Heart left ventricle (tissue), 13 donors: ENCODE data around the gene RFX1.

Experiments used
- CTCF ChIP-seq, 12 donors: fragments of 200-600 bp; sonication (generic) in 4 of 12; IDR thresholded peaks; one replicate each; pipeline versions ENCODE4 v1.5.0 to v1.8.0; 2018 to 2022; ENCODE audit warnings: antibody characterized with exemption in 12 of 12, mild to moderate bottlenecking in 5 of 12
- POLR2A ChIP-seq, 2 donors: fragments of 450-650 bp; IDR thresholded peaks; one replicate each; pipeline ENCODE4 v1.6.1; 2017; ENCODE audit warnings: antibody characterized with exemption in 2 of 2, mild to moderate bottlenecking in 2 of 2, moderate library complexity in 2 of 2
- donor health status: ischemic (EF 13 %, LVEDD 7.1; RV severe dilation, severe dysfunction).
- donor health status: DM: no; HTN: yes; CAD: no.
- donor health status: DM: no; HTN: no; CAD: no.
- donor health status: ischemic (EF 25% LVEDD 6.9; RV normal size, moderate dysfunction).
- donor health status: ischemic (EF 25% LVEDD 5.7; RV mildly dilated, moderate dysfunction).
- donor health status: ischemic (EF 35%, LVEDD 5.7; RV mildly dilated, moderate dysfunction).
- donor health status: nonischemic (EF 11% LVEDD 7.7; RV severe dilation, severe dysfunction).
- donor health status: DM: yes; HTN: yes; CAD: no.
- donor health status: PGD.
- donor health status: ischemic (EF 29% LVEDD 5.4; RV normal size, mild dysfunction).
- donor health status: nonischemic (EF 23%, LVEDD 6.1; RV moderate dilation, normal function).

- no peak for TF ChIP-seq POLR2A (IDR thresholded peaks at IDR 0.05)
- TF ChIP-seq CTCF (IDR thresholded peaks at IDR 0.05), result no peak
Observed at GRCh38 chr19:14033946-14034345, 27.8 kb upstream of the RFX1 start.
